DMS 273 (cell line): ENCODE data around the gene KDM4D.
"Not testable (repeated sequence)": the region's sequence is repeated elsewhere in the genome, so short reads cannot be mapped to it uniquely, and the experiment has no call there.

Experiments
- DNase-seq: peaks from one replicate; lab custom pipeline; 2025; ENCODE audit not compliant: unreplicated experiment; lab: John Stamatoyannopoulos, UW

The KDM4D gene

GRCh38 chr11:94956963-94957362 lies 16.5 kb upstream of the KDM4D start:
- no peak for DNase-seq

DNA sequence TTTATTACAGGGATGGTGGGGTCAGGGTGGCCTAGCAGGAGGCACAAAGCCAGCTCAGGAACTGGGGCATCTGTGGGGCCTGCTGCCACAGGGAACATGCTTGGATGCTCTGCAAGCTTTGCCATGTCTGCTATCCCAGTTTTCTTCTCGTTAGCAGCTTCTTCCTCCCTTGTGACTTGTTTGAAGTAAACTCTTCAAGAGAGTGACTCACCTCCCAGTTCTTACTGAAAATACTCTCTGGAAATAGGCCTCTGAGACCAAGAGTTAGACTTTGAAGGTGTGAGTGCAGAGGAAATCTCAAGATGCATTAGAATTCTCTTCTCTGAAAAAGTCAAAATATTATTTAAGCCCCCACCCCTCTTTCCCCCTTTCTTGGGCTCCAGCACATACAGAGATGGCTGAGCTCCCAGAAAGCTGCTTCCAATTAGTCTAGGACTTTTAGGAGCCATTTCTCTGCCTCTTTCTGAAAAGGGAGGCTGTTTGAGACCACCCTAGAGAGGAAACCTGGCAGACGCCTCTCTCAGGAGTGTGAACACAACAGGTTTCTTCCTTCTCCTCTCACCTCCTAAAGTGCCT lies 15.3 kb upstream of the KDM4D start:
- no peak for DNase-seq

- no peak for DNase-seq
Observed at GRCh38 chr11:94959179-94959578, 14.3 kb upstream of the KDM4D start.

GRCh38 chr11:94960488-94960887 lies 13.0 kb upstream of the KDM4D start:
- no peak for DNase-seq

DNA sequence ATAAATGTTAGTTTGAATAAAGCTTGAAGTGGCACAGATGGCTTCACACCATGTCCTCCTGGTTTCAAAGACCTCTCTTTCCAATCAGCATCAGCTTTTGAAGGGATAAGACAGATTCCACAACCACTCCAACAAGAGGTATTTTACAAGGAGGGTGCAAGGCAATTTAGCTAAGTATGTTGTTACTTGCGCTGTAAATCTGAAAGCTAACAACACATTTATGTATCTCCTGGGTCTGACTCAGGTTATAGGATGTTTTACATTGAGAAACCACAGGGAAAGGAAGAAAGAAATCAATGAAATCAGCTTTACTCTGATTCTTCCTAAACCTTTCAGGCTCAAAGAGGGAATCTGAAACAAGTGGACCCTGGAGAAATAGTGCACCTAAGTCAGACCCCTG lies 12.3 kb upstream of the KDM4D start:
- no peak for DNase-seq

DNA sequence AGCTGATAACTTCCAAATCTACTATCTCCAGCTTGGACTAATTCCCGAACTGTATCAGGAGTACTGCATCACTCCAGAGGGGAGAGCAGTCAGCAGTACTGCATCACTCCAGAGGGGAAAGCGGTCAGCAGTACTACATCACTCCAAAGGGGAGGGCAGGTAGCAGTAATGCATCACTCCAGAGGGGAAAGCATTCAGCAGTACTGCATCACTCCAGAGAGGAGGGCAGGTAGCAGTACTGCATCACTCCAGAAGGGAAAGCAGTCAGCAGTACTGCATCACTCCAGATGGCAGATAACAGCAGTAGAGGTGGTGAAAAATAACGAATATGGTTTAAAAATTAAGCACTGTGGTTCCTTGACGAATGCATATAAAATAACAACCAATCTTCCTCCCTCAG lies 8.6 kb upstream of the KDM4D start:
- no peak for DNase-seq

- peak; percentile 21 for DNase-seq
Observed at GRCh38 chr11:94968334-94968958, 5.1 kb upstream of the KDM4D start.

GRCh38 chr11:94972700-94973098 lies 810 bp upstream of the KDM4D start:
- DNase-seq: no peak

- DNase-seq: no peak
Observed at GRCh38 chr11:94974178-94974577, 669 bp downstream of the KDM4D start.

- DNase-seq: no peak
Observed at GRCh38 chr11:94975599-94975998, 2.1 kb downstream of the KDM4D start.

DNA sequence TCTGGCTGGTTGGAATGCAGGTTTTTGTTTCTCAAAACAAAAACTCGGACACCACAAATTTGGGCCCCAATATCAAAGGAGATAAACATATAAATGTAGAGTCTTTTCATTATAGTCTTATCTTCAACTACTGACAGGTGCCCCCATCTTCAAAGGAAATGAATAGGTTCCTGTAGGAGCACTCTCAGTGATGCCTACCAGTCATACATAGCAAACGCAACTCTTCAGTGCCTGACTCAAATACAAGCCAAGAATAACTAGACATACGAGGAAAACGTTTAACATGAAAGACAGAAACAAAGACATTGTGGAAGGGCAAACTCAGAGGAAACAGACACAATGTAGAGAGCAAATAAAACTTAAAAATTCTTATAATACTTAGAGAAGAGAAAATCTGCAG lies 13.9 kb downstream of the KDM4D start:
- no peak for DNase-seq

DNA sequence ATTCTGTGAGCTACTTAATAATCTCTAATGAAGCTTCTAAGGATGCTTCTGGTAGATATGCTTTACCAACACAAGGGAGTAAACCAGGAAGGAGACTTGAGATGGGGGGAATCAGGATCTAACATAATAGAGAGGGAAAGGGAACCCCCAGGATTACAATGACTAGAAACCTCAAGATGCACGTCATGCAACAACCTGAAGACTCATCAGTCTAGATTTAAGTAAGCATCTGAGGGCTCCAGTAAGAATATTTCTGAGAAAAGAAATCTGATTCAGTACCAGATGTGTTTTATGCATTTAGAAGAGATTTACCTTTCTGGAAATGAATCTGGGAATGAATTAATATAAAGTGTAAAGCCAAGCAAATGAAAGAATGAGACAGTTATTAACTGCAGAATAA lies 15.2 kb downstream of the KDM4D start:
- DNase-seq: no peak

GRCh38 chr11:94993400-94993943 lies 20.0 kb downstream of the KDM4D start:
- no peak for DNase-seq

GRCh38 chr11:94997437-94997836 lies 23.9 kb downstream of the KDM4D start:
- DNase-seq: no peak

GRCh38 chr11:94998285-94998684 lies 24.8 kb downstream of the KDM4D start:
- DNase-seq: no peak

GRCh38 chr11:95003716-95004115 lies 30.2 kb downstream of the KDM4D start:
- DNase-seq: no peak

DNA sequence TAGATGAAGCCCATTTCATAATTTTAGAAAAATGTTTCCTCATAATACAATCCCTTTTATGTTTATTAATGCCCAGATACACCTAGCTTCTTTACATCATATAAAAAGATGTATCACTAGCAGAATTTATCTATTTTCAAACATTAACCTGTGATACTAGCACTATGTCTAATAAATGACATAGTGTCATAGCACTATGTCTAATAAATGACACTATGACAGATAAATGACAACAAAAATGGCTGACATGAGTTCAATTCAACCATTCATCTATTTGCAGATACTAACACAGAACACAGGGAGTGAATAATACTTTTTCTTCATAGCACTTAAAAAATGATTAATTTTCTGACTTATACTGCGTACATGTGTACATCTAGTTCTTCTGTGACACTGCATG lies 32.1 kb downstream of the KDM4D start:
- DNase-seq: no peak

DNA sequence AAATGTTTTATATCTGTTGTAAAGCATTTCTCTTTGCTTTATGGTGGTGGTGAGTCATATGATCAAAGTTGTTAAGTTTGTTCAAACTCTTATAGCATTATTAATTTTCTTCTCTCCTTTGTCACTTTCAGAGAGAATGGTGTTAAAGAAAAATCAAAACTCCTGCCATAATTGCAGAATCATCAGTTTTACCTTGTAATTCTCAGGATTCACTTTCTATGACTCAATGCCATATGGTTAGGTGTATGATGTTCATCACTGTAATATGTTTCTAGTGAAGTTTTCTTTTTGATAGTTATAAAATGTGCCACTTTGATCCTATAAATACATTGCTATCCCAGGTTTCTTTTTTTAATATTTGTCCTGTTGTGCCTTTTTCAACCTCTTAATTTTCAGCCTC lies 37.9 kb downstream of the KDM4D start:
- no peak for DNase-seq

- no peak for DNase-seq
Observed at GRCh38 chr11:95014184-95014821, 40.8 kb downstream of the KDM4D start.

- no peak for DNase-seq
Observed at GRCh38 chr11:95016139-95016538, 42.6 kb downstream of the KDM4D start.

- not testable (repeated sequence) for DNase-seq
Observed at GRCh38 chr11:95021468-95021867, 48.0 kb downstream of the KDM4D start.

DNA sequence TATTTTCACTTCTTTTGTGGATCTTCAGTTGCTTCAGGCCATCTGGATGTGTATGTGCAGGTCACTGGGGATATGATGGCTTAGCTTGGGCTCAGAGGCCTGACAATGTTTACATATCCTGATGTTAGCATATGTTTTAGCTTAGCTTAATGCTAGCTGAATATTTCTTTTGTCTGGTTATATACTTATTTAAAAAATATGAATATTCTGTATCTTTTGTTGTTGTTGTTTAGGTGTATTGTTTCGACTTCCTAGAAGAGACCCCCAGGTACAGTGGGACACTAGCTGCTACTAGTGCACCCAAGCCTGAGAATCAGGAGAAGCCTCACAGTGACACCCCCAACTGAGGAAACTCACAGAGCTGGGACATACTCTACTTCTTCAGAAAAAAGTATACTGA lies 51.4 kb downstream of the KDM4D start, which contains the start of gene KDM4E:
Gene KDM4E (plus strand): TSS at position 301 of the 400 bp plus-strand sequence. CDS start 300 bp downstream, outside the sequence.
- no peak for DNase-seq
